H9 (cell line): ENCODE data around the gene DNMBP. TPM values are rescaled to one million over a fixed set of nuclear protein-coding genes. Genes with fewer than 3 reads are reported as not detected.

Experiments
- DNase-seq: peaks from one replicate; pipeline ENCODE4 v3.0.0-alpha.2; 2017
- H2AFZ ChIP-seq: one replicate; pipeline ENCODE4 v1.6.1; 2013; ENCODE audit warnings: mild to moderate bottlenecking, low read length, control low read depth, moderate library complexity
- H2AK5ac ChIP-seq: 2 replicates; pipeline ENCODE4 v1.6.1; 2013; ENCODE audit warnings: low read length, control low read depth, mixed read lengths; ENCODE audit not compliant: insufficient read length
- H2BK120ac ChIP-seq: one replicate; pipeline ENCODE4 v1.6.1; 2013; ENCODE audit warnings: low read depth, mild to moderate bottlenecking, low read length, control low read depth, inconsistent platforms; ENCODE audit not compliant: poor library complexity, severe bottlenecking
- H2BK12ac ChIP-seq: 2 replicates; pipeline ENCODE4 v1.6.1; 2013; ENCODE audit warnings: low read length, control low read depth, mixed read lengths, low read depth; ENCODE audit not compliant: insufficient read length
- H2BK15ac ChIP-seq: 2 replicates; pipeline ENCODE4 v1.6.1; 2013; ENCODE audit warnings: low read depth, low read length, control low read depth
- H2BK20ac ChIP-seq: one replicate; pipeline ENCODE4 v1.6.1; 2013; ENCODE audit warnings: low read depth, mild to moderate bottlenecking, low read length, control low read depth, inconsistent platforms; ENCODE audit not compliant: poor library complexity, severe bottlenecking
- H2BK5ac ChIP-seq: 2 replicates; pipeline ENCODE4 v1.6.1; 2013; ENCODE audit warnings: low read length, control low read depth, mixed read lengths; ENCODE audit not compliant: insufficient read length
- H3K14ac ChIP-seq: 2 replicates; pipeline ENCODE4 v1.6.1; 2013; ENCODE audit warnings: low read length, control low read depth; ENCODE audit not compliant: insufficient read depth
- H3K18ac ChIP-seq: 2 replicates; pipeline ENCODE4 v1.6.1; 2013; ENCODE audit warnings: low read depth, mild to moderate bottlenecking, mixed read lengths, low read length, control low read depth; ENCODE audit not compliant: insufficient read length
- H3K23ac ChIP-seq: 2 replicates; pipeline ENCODE4 v1.6.1; 2013; ENCODE audit warnings: low read length, control low read depth, mixed read lengths, low read depth; ENCODE audit not compliant: insufficient read length
- H3K23me2 ChIP-seq: 2 replicates; pipeline ENCODE4 v1.6.1; 2013; ENCODE audit warnings: low read depth, mild to moderate bottlenecking, mixed read lengths, low read length, control low read depth; ENCODE audit not compliant: insufficient read length, poor library complexity, severe bottlenecking
- H3K27ac ChIP-seq: 2 replicates; pipeline ENCODE4 v1.5.1; 2013; ENCODE audit warnings: low read length, control low read depth, mixed read lengths, low read depth; ENCODE audit not compliant: insufficient read length
- H3K27me3 ChIP-seq: 2 replicates; pipeline ENCODE4 v1.6.1; 2013; ENCODE audit warnings: low read length, control low read depth, inconsistent platforms; ENCODE audit not compliant: insufficient read depth
- H3K4ac ChIP-seq: 2 replicates; pipeline ENCODE4 v1.6.1; 2013; ENCODE audit warnings: low read depth, mild to moderate bottlenecking, control low read depth, inconsistent platforms, low read length, moderate library complexity
- H3K4me1 ChIP-seq: 2 replicates; pipeline ENCODE4 v1.6.1; 2013; ENCODE audit warnings: low read length, control low read depth, inconsistent platforms; ENCODE audit not compliant: insufficient read depth
- H3K4me2 ChIP-seq: 2 replicates; pipeline ENCODE4 v1.6.1; 2013; ENCODE audit warnings: low read length, control low read depth, mixed read lengths; ENCODE audit not compliant: insufficient read length, insufficient read depth
- H3K56ac ChIP-seq: 2 replicates; pipeline ENCODE4 v1.6.1; 2013; ENCODE audit warnings: low read depth, mild to moderate bottlenecking, mixed read lengths, low read length, control low read depth; ENCODE audit not compliant: insufficient read length
- H3K79me1 ChIP-seq: 2 replicates; pipeline ENCODE4 v1.6.1; 2013; ENCODE audit warnings: low read depth, mild to moderate bottlenecking, moderate library complexity, low read length, control low read depth, inconsistent platforms; ENCODE audit not compliant: insufficient read depth, poor library complexity, severe bottlenecking
- H3K79me2 ChIP-seq: 2 replicates; pipeline ENCODE4 v1.6.1; 2013; ENCODE audit warnings: low read length, control low read depth, inconsistent platforms; ENCODE audit not compliant: insufficient read depth
- H3K9ac ChIP-seq: 2 replicates; pipeline ENCODE4 v1.6.1; 2013; ENCODE audit warnings: low read length, control low read depth, mixed read lengths; ENCODE audit not compliant: insufficient read length; ENCODE audit errors: extremely low read depth
- H3K9me3 ChIP-seq: one replicate; pipeline ENCODE4 v1.6.1; 2013; ENCODE audit warnings: low read depth, low read length, inconsistent platforms; ENCODE audit not compliant: control insufficient read depth
- H3T11ph ChIP-seq: one replicate; pipeline ENCODE4 v1.6.1; 2013; ENCODE audit warnings: mild to moderate bottlenecking, low read length, control low read depth, inconsistent platforms
- H4K20me1 ChIP-seq: one replicate; pipeline ENCODE4 v1.6.1; 2013; ENCODE audit not compliant: control insufficient read depth, insufficient read length, insufficient read depth
- H4K5ac ChIP-seq: 2 replicates; pipeline ENCODE4 v1.6.1; 2013; ENCODE audit warnings: low read depth, mild to moderate bottlenecking, mixed read lengths, low read length, control low read depth; ENCODE audit not compliant: insufficient read length
- H4K8ac ChIP-seq: replicated peaks from 2 replicates; pipeline ENCODE4 v1.6.1; 2013; ENCODE audit warnings: low read length, control low read depth, mixed read lengths, low read depth; ENCODE audit not compliant: insufficient read length
- H4K91ac ChIP-seq: 2 replicates; pipeline ENCODE4 v1.6.1; 2013; ENCODE audit warnings: low read depth, mild to moderate bottlenecking, moderate library complexity, mixed read lengths, low read length, control low read depth; ENCODE audit not compliant: insufficient read length
- H3K27ac Mint-ChIP-seq, 3 experiments: 2 replicates in 2 of 3; 3 replicates in 1 of 3; pipeline ENCODE4 v1.8.0; 2020 to 2021; ENCODE audit warnings: mixed read lengths in 3 of 3, mild to moderate bottlenecking in 1 of 3, moderate library complexity in 1 of 3
- H3K27me3 Mint-ChIP-seq: 2 replicates; pipeline ENCODE4 v1.8.0; 2021; ENCODE audit warnings: low read depth, mild to moderate bottlenecking, moderate library complexity, mixed read lengths
- H3K36me3 Mint-ChIP-seq, 3 experiments: 2 replicates in 2 of 3; 3 replicates in 1 of 3; pipeline ENCODE4 v1.8.0; 2020 to 2021; ENCODE audit warnings: low read depth in 3 of 3, mixed read lengths in 3 of 3; ENCODE audit not compliant: insufficient read depth in 1 of 3
- H3K4me1 Mint-ChIP-seq, 2 experiments: 2 replicates each; pipeline ENCODE4 v1.8.0; 2020; ENCODE audit warnings: mixed read lengths in 2 of 2
- H3K4me3 Mint-ChIP-seq, 2 experiments: 2 replicates in 1 of 2; 3 replicates in 1 of 2; pipeline ENCODE4 v1.8.0; 2020 to 2021; ENCODE audit warnings: mild to moderate bottlenecking in 2 of 2, mixed read lengths in 2 of 2, moderate library complexity in 1 of 2
- H3K9me3 Mint-ChIP-seq, 2 experiments: 2 replicates in 1 of 2; 3 replicates in 1 of 2; pipeline ENCODE4 v1.8.0; 2020; ENCODE audit warnings: mild to moderate bottlenecking in 2 of 2, mixed read lengths in 2 of 2, moderate library complexity in 1 of 2
- WGBS: extraction: QIAGEN DNeasy Blood & Tissue Kit; methylation state at CpG from one replicate; pipeline ENCODE4 v1.1.7; 2013; ENCODE audit warnings: missing lambda C conversion rate, low lambda C conversion rate, mixed read lengths; ENCODE audit not compliant: insufficient read length; ENCODE audit errors: extremely low coverage; 5-methylcytosine and 5-hydroxymethylcytosine counted together
- total RNA-seq: library from RNA; stranded (reverse); gene quantifications from 2 replicates; pipeline ENCODE4 v1.2.1, GENCODE V29; 2021
- TF ChIP-seq, protein P1 (sequence below): fragments of 200-600 bp; sonication (generic); conservative IDR thresholded peaks from 3 replicates; pipeline ENCODE4 v1.8.0; 2021; ENCODE audit warnings: antibody characterized with exemption, mild to moderate bottlenecking

Gene DNMBP
- total RNA-seq, 1 experiment from 2014 or later: 25.6 TPM

DNA sequence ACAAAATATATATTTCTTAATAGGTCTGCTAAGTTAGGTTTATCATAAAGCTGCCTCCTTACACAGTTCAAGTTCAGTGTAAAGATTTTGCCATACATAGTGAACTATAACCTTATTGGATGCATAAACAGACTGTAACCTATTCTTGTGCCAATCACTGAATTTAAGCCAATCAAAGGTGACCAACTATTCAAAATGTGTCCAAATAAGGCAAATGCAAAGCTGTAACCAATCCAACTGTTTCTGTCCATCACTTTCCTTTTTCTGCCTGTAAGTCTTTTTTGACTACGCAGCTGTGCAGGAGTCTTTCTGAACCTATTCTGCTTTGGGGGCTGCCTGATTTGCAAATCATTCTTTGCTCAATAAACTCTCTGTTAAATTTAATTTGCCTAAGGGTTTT lies 11.6 kb upstream of the DNMBP start:
- Histone ChIP-seq H3K27me3 (no peaks in the 10 kb centered on the region), H4K20me1 (no peaks in the 10 kb centered on the region), H2BK12ac (no peak overlapping the region), H3K14ac (no peak overlapping the region), H3K79me2 (no peaks in the 10 kb centered on the region), H3K9ac (no peak overlapping the region), H4K5ac (no peak overlapping the region), H3K23ac (no peak overlapping the region), H3T11ph (no peak overlapping the region), H3K79me1 (no peaks in the 10 kb centered on the region), H2BK15ac (no peak overlapping the region), H2BK20ac (no peak overlapping the region), H2BK120ac (no peak overlapping the region), H3K4me1 (no peaks in the 10 kb centered on the region), H3K9me3 (no peaks in the 10 kb centered on the region), H3K4ac (no peak overlapping the region), H3K4me2 (no peak overlapping the region), H2AK5ac (no peak overlapping the region), H3K18ac (no peak overlapping the region), H4K91ac (no peak overlapping the region), H4K8ac (no peak overlapping the region), H3K56ac (no peak overlapping the region), H3K23me2 (no peaks in the 10 kb centered on the region), H3K27ac (no peak overlapping the region), H2AFZ (no peak overlapping the region), H2BK5ac (no peak overlapping the region)
- no CpG with 5 or more reads among the region's 1 CpG for WGBS
- Mint-ChIP-seq H3K9me3 (peaks cover 0 to under 1% of the 10 kb centered on the region in 2 experiments; a peak in 1 of 5 replicates), H3K4me3 (no peak overlapping the region), H3K27me3 (no peaks in the 10 kb centered on the region; the same call in 1 of the 2 replicates), H3K27ac (no peak overlapping the region), H3K36me3 (no peaks in the 10 kb centered on the region), H3K4me1 (peaks cover 13 to 19% of the 10 kb centered on the region in 2 experiments)
- TF ChIP-seq, protein P1, sequence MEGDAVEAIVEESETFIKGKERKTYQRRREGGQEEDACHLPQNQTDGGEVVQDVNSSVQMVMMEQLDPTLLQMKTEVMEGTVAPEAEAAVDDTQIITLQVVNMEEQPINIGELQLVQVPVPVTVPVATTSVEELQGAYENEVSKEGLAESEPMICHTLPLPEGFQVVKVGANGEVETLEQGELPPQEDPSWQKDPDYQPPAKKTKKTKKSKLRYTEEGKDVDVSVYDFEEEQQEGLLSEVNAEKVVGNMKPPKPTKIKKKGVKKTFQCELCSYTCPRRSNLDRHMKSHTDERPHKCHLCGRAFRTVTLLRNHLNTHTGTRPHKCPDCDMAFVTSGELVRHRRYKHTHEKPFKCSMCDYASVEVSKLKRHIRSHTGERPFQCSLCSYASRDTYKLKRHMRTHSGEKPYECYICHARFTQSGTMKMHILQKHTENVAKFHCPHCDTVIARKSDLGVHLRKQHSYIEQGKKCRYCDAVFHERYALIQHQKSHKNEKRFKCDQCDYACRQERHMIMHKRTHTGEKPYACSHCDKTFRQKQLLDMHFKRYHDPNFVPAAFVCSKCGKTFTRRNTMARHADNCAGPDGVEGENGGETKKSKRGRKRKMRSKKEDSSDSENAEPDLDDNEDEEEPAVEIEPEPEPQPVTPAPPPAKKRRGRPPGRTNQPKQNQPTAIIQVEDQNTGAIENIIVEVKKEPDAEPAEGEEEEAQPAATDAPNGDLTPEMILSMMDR: no peak
- DNase-seq: no peak
